NCI-H2227 (cell line): Measurements from ENCODE around the gene SPATA13.
"Not testable (repeated sequence)": the region's sequence is repeated elsewhere in the genome, so short reads cannot be mapped to it uniquely, and the experiment has no call there.

Experiments used
- DNase-seq: peaks from one replicate; lab custom pipeline; 2025; ENCODE audit not compliant: unreplicated experiment; lab: John Stamatoyannopoulos, UW

Gene SPATA13

DNA sequence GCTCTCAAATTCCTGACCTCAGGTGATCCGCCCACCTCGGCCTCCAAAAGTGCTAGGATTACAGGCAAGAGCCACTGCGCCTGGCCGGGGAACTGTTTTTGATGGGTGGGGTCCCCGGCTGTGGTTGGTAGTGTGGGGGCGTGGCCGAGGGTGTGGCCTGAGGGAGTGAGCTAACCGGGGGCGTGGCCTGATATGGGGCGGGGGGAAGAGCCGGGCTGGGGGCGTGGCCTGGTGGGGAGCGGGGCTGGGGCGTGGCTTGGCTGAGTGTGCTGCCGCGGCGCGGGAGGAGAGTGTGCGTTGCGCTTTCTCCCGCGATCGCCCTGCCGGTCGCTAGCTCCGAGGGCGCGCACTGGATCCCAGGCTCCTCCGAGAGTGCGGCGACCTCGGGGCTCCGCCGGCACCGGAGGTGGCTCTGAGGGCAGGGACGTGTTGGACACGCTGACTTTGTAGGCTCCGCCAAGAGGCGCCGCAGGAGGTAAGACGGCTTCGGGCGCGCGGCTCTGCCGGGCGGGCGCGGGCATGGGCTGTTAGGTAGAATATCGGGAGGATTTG, at the start of gene SPATA13:
TSS of gene SPATA13 (plus strand) at position 263 of the 552 bp plus-strand sequence. CDS start 62,210 bp downstream, outside the sequence.
- DNase-seq = peak; percentile 88

- DNase-seq = no peak
Observed at GRCh38 chr13:24112791-24113190, 47.7 kb upstream of the SPATA13 start.

DNA sequence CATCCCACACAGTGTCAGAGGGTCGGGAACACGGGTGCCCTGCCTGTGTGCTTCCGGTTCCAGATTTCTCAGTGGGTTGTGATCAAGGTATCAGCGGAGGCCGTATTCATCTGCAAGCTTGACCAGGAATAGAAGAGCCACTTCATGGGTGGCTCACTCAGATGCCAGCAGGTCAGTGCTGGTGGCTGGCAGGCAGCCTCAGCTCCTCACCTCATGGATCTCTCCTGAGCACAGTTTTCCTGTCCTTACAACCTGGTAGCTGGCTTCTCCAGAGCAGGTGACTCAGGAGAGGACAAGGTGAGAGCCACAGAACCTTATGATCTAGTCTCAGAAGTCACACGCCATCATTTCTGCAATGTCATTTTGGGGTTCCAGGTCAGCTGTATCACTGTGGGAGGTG, 44.8 kb upstream of the SPATA13 start:
- DNase-seq = no peak

- no peak for DNase-seq
Observed at GRCh38 chr13:24116131-24116530, 44.4 kb upstream of the SPATA13 start.

DNA sequence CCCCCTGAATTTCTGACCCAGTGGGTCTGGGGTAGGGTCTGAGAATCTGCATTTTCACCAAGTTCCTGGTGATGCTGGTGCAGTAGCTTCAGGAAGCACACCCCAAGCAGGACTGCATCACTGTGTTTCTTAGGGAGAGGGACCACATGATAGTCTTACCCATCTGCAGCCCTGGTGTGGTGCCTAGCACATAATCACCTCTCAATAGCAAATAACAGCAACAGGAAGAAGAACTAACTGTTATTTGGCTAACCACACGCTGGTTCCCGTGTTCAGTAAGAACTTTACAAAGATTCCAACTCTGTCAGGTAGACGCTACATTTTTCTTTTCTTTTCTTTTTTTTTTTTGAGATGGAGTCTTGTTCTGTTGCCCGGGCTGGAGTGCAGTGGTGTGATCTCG, 41.9 kb upstream of the SPATA13 start:
- DNase-seq = no peak

- DNase-seq = no peak
Observed at GRCh38 chr13:24119626-24120508, 40.7 kb upstream of the SPATA13 start.

GRCh38 chr13:24122045-24122444, 38.5 kb upstream of the SPATA13 start:
- DNase-seq = not testable (repeated sequence)

GRCh38 chr13:24122569-24122968, 38.0 kb upstream of the SPATA13 start:
- DNase-seq = no peak

DNA sequence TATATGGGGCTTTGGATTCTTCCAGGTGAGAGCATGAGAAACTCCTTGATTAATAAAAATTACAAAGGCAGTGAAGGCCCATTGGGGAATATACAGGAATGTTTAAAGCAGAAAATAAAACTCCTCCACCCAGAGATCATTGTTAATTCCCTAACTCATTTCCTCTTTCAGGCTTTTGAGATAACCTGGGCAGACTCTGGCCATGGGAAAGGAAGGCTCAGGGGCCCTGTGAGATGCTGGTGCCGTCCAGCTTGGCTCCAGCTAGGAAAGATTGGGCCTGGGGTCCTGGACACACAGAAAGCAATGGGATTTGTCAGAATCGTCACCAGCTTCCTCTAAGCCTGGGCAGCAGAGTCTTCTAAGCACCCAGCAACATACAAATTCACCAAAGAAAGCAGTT, 36.8 kb upstream of the SPATA13 start:
- no peak for DNase-seq

- DNase-seq = no peak
Observed at GRCh38 chr13:24124789-24125476, 35.6 kb upstream of the SPATA13 start.

GRCh38 chr13:24127116-24127631, 33.3 kb upstream of the SPATA13 start:
- DNase-seq = no peak

- DNase-seq = no peak
Observed at GRCh38 chr13:24128112-24128511, 32.4 kb upstream of the SPATA13 start.

- no peak for DNase-seq
Observed at GRCh38 chr13:24128962-24129361, 31.6 kb upstream of the SPATA13 start.

DNA sequence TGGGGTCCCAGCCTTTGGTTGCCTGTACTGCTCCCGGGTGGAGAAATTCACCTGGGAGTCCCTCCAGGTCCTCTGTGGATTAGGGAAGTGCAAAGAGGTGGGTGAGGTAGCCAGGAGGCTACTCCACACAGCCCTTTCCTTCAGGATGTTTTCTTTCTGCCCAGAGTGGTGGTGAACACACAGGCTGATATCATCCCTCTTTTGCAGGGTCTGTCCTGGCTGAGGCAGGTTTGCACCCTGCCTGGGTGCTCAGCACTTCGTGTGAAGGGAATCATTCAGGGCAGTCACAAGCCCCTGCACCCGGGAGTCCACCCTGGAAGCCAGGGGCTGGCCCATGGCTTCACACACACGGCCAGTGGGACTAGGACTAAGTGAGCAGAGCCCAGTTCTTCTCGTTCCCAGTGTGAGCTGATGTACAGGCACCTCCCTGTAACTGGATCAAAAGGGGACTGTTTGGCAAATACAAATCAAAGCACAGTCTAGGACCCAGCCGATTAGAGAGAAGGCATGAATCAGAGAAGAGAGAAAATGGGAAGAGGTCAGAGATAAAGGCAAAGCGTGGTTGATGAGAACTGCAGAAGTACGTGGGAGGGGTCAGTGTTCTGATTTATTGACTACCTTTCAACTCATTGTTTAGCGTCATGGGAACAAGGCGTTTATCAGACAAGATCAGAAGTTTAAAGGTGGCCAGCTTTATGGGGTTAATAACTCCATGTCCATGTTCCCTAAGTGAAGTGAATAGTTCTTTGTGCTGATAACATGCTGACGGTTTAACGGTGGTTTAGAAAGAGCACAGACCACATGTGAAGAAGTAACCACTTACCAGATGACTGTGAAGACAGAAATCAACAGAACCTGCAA, 30.4 kb upstream of the SPATA13 start:
- peak; percentile 20 for DNase-seq

DNA sequence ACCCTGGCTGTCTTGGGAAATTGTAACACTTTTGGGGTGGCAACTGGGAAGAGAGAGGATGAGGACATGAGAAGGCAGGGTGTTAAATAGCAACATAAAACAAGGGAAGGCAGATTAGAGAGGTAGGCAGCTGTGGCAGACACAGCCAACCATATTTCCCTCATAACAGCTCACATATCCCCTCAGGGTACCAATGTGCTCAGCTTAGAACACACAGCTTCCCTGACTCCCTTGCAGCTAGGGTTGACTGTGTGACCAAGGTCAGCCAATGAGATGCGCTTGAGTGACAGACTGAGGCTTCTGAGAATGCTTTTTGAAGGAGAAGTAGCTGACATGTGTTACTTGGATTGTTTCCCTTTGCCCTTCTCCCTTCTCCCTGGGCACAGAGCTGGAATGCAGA, 28.8 kb upstream of the SPATA13 start:
- DNase-seq = no peak

- DNase-seq = no peak
Observed at GRCh38 chr13:24133021-24133795, 27.3 kb upstream of the SPATA13 start.

DNA sequence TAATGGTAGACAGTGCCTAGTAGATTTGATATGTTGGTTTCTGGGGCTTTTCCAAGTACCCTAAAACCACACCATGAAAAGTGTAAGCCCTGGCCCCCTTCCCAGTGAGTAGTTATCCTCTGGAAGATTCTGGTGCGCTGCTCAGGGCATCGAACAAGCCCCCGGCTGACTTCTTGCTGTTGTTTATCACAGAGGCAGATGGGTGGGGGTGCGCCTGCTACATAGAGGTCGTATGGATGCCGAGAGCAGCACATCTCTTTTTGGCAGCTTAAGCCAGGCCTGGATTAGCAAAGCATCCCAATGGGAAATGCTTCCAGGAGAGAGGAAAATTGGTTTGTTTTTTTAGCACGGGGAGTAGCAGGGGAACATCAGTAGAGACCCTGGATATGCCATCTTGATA, 26.3 kb upstream of the SPATA13 start:
- DNase-seq = no peak

- no peak for DNase-seq
Observed at GRCh38 chr13:24134757-24135156, 25.8 kb upstream of the SPATA13 start.

- DNase-seq = no peak
Observed at GRCh38 chr13:24135674-24136300, 24.7 kb upstream of the SPATA13 start.

DNA sequence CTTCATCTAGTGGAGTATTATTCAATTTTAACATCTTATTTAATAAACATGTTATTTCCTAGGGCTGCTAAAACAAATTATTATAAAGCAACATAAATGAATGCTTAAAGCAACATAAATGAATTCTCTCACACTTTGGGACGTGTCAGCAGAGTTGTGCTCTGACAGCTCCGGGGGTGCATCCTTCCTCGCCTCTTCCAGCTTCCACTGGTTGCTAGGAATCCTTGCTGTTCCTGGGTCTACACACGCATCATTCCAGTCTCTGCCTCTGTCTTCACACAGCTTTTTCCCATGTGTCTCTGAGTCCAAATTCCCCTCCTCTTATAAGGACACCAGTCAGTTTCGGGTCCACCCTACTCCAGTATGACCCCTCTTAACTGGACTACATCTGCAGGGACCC, 21.6 kb upstream of the SPATA13 start:
- DNase-seq = no peak
